GM12878 (cell line): ENCODE results near the gene ULBP1. TPM values are rescaled to one million over a fixed set of nuclear protein-coding genes. Genes with fewer than 3 reads are reported as not detected.

Source experiments
- ATAC-seq: fragments of 200-7000 bp; cut with Tn5 transposase; 3 replicates; pipeline ENCODE4 v1.9.1; 2020; ENCODE audit warnings: mild to moderate bottlenecking, moderate library complexity
- Bru-seq: library from RNA; stranded (reverse); fragments of 400-500 nt; gene quantifications from one replicate; lab custom pipeline; 2021; lab: Mats Ljungman, UMichigan
- BruChase-seq, 2 experiments: library from RNA; stranded (reverse); fragments of 400-500 nt; gene quantifications; one replicate each; lab custom pipeline; 2021; lab: Mats Ljungman, UMichigan
- BruUV-seq: library from RNA; stranded (reverse); fragments of 400-500 nt; replicated peaks from 2 replicates; lab custom pipeline; 2021; lab: Mats Ljungman, UMichigan
- CTCF ChIA-PET: fragments of 300-600 bp; sonication (Branson Sonifier 250); formaldehyde crosslinking; extraction: SDS; loops from one replicate; lab custom pipeline; 2021; ENCODE audit warnings: inconsistent platforms; lab: Yijun Ruan, JAX
- POLR2A ChIA-PET: fragments of 350-600 bp; formaldehyde crosslinking; extraction: SDS; loops from one replicate; lab custom pipeline; 2021; ENCODE audit warnings: inconsistent platforms; lab: Charles Lee
- RAD21 ChIA-PET: fragments of 300-600 bp; sonication (Branson Sonifier 250); formaldehyde crosslinking; loops from one replicate; lab custom pipeline; 2023; ENCODE audit warnings: antibody characterized with exemption; ENCODE audit not compliant: unreplicated experiment; lab: Charles Lee
- SMC1A ChIA-PET: fragments of 300-600 bp; sonication (Branson Sonifier 250); formaldehyde crosslinking; loops from one replicate; lab custom pipeline; 2023; ENCODE audit not compliant: unreplicated experiment, uncharacterized antibody; lab: Charles Lee
- DNase-seq: peaks from one replicate; pipeline ENCODE4 v3.0.0-alpha.2; 2011; ENCODE audit warnings: low read depth, low spot score
- FAIRE-seq: peaks from 3 replicates; lab custom pipeline; 2011; peaks lifted over from hg19 to GRCh38; lab: Jason Lieb, UNC
- H2AFZ ChIP-seq: 2 replicates; pipeline ENCODE4 v1.6.0; 2011; ENCODE audit warnings: low read depth, low read length, control low read depth; ENCODE audit not compliant: control insufficient read depth
- H3K27ac ChIP-seq: 2 replicates; pipeline ENCODE4 v1.5.1; 2011; ENCODE audit warnings: control low read depth; ENCODE audit not compliant: control insufficient read depth, insufficient read depth
- H3K27me3 ChIP-seq, 2 experiments: replicated peaks in 1 of 2; 2 replicates each; pipeline versions ENCODE4 v1.6.0 to v1.6.1; 2011; ENCODE audit warnings: low read length in 1 of 2; ENCODE audit not compliant: control insufficient read depth in 2 of 2, insufficient read depth in 2 of 2
- H3K36me3 ChIP-seq, 2 experiments: 2 replicates each; pipeline ENCODE4 v1.5.1; 2011; ENCODE audit warnings: low read length in 1 of 2; ENCODE audit not compliant: control insufficient read depth in 2 of 2, insufficient read depth in 2 of 2
- H3K4me1 ChIP-seq: 2 replicates; pipeline ENCODE4 v1.6.1; 2011; ENCODE audit warnings: mild to moderate bottlenecking, low read length, moderate library complexity, mixed read lengths; ENCODE audit not compliant: control insufficient read depth, insufficient read depth
- H3K4me2 ChIP-seq: 2 replicates; pipeline ENCODE4 v1.6.0; 2011; ENCODE audit warnings: control low read depth; ENCODE audit not compliant: control insufficient read depth, insufficient read depth
- H3K4me3 ChIP-seq: fragments of 200-600 bp; sonication (generic); 2 replicates; pipeline ENCODE4 v1.5.1; 2016
- H3K79me2 ChIP-seq: 2 replicates; pipeline ENCODE4 v1.6.0; 2011; ENCODE audit warnings: low read length; ENCODE audit not compliant: control insufficient read depth, insufficient read depth
- H3K9ac ChIP-seq: 2 replicates; pipeline ENCODE4 v1.8.0; 2011; ENCODE audit warnings: low read length, control low read depth, mixed read lengths; ENCODE audit not compliant: control insufficient read depth, insufficient read depth
- H3K9me3 ChIP-seq: replicated peaks from 3 replicates; pipeline ENCODE4 v1.5.1; 2011; ENCODE audit warnings: mild to moderate bottlenecking, low read length; ENCODE audit not compliant: control insufficient read depth, insufficient read depth
- H4K20me1 ChIP-seq: 2 replicates; pipeline ENCODE4 v1.6.0; 2011; ENCODE audit not compliant: control insufficient read depth, insufficient read depth
- BHLHE40 ChIP-seq, 2 experiments: fragments of 450-650 bp in 1 of 2; IDR thresholded peaks; 2 replicates each; pipeline ENCODE4 v1.6.1; 2011 to 2017; ENCODE audit warnings: low read depth in 2 of 2, borderline replicate concordance in 1 of 2, improper control_type of control experiment in 1 of 2, low read length in 1 of 2, mild to moderate bottlenecking in 1 of 2
- CREB1 ChIP-seq: IDR thresholded peaks from 2 replicates; pipeline ENCODE4 v1.6.1; 2012; ENCODE audit warnings: low read depth, mild to moderate bottlenecking, inconsistent platforms
- CREM ChIP-seq: IDR thresholded peaks from 2 replicates; pipeline ENCODE4 v1.6.1; 2014; ENCODE audit warnings: antibody characterized with exemption, low read depth
- EGR1 ChIP-seq, 2 experiments: IDR thresholded peaks; 1 replicate in 1 of 2; 2 replicates in 1 of 2; pipeline ENCODE4 v1.6.1; 2011 to 2012; ENCODE audit warnings: low read depth in 2 of 2, low read length in 2 of 2, borderline replicate concordance in 1 of 2, mild to moderate bottlenecking in 1 of 2, moderate library complexity in 1 of 2
- HSF1 ChIP-seq: fragments of 150-350 bp; IDR thresholded peaks from 2 replicates; pipeline ENCODE4 v1.6.1; 2014; ENCODE audit warnings: mild to moderate bottlenecking, low read depth, low read length
- JUND ChIP-seq: IDR thresholded peaks from 2 replicates; pipeline ENCODE4 v1.6.1; 2012; ENCODE audit warnings: low read depth, mild to moderate bottlenecking, low read length, improper control_type of control experiment, moderate library complexity
- NR2C1 ChIP-seq: fragments of 450-650 bp; IDR thresholded peaks from 2 replicates; pipeline ENCODE4 v1.6.1; 2017; ENCODE audit warnings: antibody characterized with exemption, mild to moderate bottlenecking, moderate library complexity
- NRF1 ChIP-seq: conservative IDR thresholded peaks from 2 replicates; pipeline ENCODE4 v1.6.1; 2011; ENCODE audit warnings: mild to moderate bottlenecking, low read depth, low read length, improper control_type of control experiment
- PML ChIP-seq: IDR thresholded peaks from 2 replicates; pipeline ENCODE4 v1.6.1; 2012; ENCODE audit warnings: low read length, inconsistent platforms
- SMAD1 ChIP-seq: fragments of 450-650 bp; IDR thresholded peaks from 2 replicates; pipeline ENCODE4 v1.6.1; 2018; ENCODE audit warnings: mild to moderate bottlenecking, low read depth; ENCODE audit not compliant: partially characterized antibody
- SPI1 ChIP-seq: IDR thresholded peaks from 2 replicates; pipeline ENCODE4 v1.6.1; 2011; ENCODE audit warnings: low read depth, mild to moderate bottlenecking, low read length, moderate library complexity, borderline replicate concordance; ENCODE audit not compliant: insufficient read depth
- ZBED1 ChIP-seq: IDR thresholded peaks from 2 replicates; pipeline ENCODE4 v1.6.1; 2016; ENCODE audit warnings: borderline replicate concordance
- WGBS: methylation state at CpG from one replicate; pipeline ENCODE4 v1.1.6; 2016; ENCODE audit warnings: low lambda C conversion rate; ENCODE audit not compliant: insufficient replicate concordance, insufficient coverage; ENCODE audit errors: missing lambda C conversion rate; 5-methylcytosine and 5-hydroxymethylcytosine counted together
- in situ Hi-C: fragments of 300-500 bp; cut with MboI; formaldehyde crosslinking; loops from 9 replicates; pipeline ENCODE4 v1.14.3; 2018; ENCODE audit warnings: mixed read lengths
- intact Hi-C: fragments of 100-400 bp; cut with micrococcal nuclease; formaldehyde crosslinking; loops from one replicate; pipeline ENCODE4 v1.14.2; 2022; ENCODE audit not compliant: unreplicated experiment
- long read RNA-seq, 2 experiments: library from polyadenylated mRNA; unstranded; transcript quantifications; one replicate each; pipeline ENCODE4 v2.0.0, GENCODE V29; 2019 to 2020
- polyA minus RNA-seq, 3 experiments: library from RNA; depleted of rRNA, polyadenylated mRNA; stranded (reverse); fragments of >200 nt; gene quantifications; 2 replicates each; pipeline ENCODE4 v1.2.3, GENCODE V29; 2011
- polyA plus RNA-seq, 11 experiments: library from polyadenylated mRNA; depleted of rRNA in 4 of 11; unstranded in 6 of 11; stranded (reverse) in 5 of 11; fragments of >200 nt; fragmentation: Nextera tagmentation in 4 of 11; fragmentation: Illumina TruSeq in 1 of 11; extraction: Ambion mirVana in 4 of 11; extraction: Trizol in 1 of 11; gene quantifications; 1 replicate in 1 of 11; 2 replicates in 10 of 11; pipeline versions ENCODE4 v1.2.1 to v1.2.3, GENCODE V29; 2011 to 2016; ENCODE audit warnings: inconsistent platforms in 2 of 11, missing spikeins in 2 of 11, low read depth in 1 of 11
- total RNA-seq, 4 experiments: library from RNA; depleted of rRNA in 3 of 4; stranded (reverse); fragments of >200 nt in 3 of 4; fragmentation: Illumina TruSeq in 1 of 4; extraction: Trizol in 1 of 4; gene quantifications; 2 replicates each; pipeline versions ENCODE4 v1.2.1 to v1.2.3, GENCODE V29; 2013 to 2021
- TF ChIP-seq, protein P1 (sequence below): IDR thresholded peaks from 2 replicates; pipeline ENCODE4 v1.6.1; 2011; ENCODE audit warnings: borderline replicate concordance, low read depth, mild to moderate bottlenecking, moderate library complexity, mixed read lengths, low read length; ENCODE audit not compliant: insufficient read depth; ENCODE audit errors: extremely low read length
- TF ChIP-seq, protein P2 (sequence below): fragments of 450-650 bp; IDR thresholded peaks from 2 replicates; pipeline ENCODE4 v1.6.1; 2016; ENCODE audit warnings: mild to moderate bottlenecking

ULBP1 gene, protein sequence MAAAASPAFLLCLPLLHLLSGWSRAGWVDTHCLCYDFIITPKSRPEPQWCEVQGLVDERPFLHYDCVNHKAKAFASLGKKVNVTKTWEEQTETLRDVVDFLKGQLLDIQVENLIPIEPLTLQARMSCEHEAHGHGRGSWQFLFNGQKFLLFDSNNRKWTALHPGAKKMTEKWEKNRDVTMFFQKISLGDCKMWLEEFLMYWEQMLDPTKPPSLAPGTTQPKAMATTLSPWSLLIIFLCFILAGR
- 0.15 TPM in 1 of 2 replicates, not detected in the other for total RNA-seq (2013; cell fraction: nucleolus; rRNA removed)
- total RNA-seq (2014; rRNA removed) (not detected in 2 replicates), total RNA-seq (2014; rRNA removed; fragmentation: Illumina TruSeq; extraction: Trizol) (not detected in 2 replicates), total RNA-seq (2021) (not detected in 2 replicates), polyA plus RNA-seq (2011; rRNA removed) (0.10 and 0.12 TPM in 2 replicates), polyA plus RNA-seq (2014; fragmentation: Illumina TruSeq; extraction: Trizol) (0.04 TPM in 1 of 2 replicates, not detected in the other), polyA plus RNA-seq (2014; fragmentation: Nextera tagmentation; extraction: Ambion mirVana) (under 1 TPM in 1 of 2 experiments, not detected in 1; 0.02 TPM), polyA plus RNA-seq (2014; rRNA removed) (not detected in 2 replicates), polyA plus RNA-seq (2016; fragmentation: Nextera tagmentation; extraction: Ambion mirVana) (not detected), polyA minus RNA-seq (2011; rRNA and poly(A)+ RNA removed) (not detected in 2 replicates), Bru-seq, nascent RNA (percentile 18 among the genes with signal in this experiment), BruChase-seq, experiment 1, labeled RNA remaining after a 6-hour chase (not detected), BruChase-seq, experiment 2, labeled RNA remaining after a 2-hour chase (percentile 12 among the genes with signal in this experiment)
- 0.07 TPM for polyA plus RNA-seq (2011; ENCODE audit: low read depth)
- polyA plus RNA-seq (2011; cell fraction: cytosol; rRNA removed), result 0.07 TPM in 1 of 2 replicates, not detected in the other
- polyA plus RNA-seq (2011; cell fraction: nucleus; rRNA removed), result 0.03 and 0.10 TPM in 2 replicates
- 0.06 TPM in 1 of 2 replicates, not detected in the other for polyA plus RNA-seq (2012)
- not detected in 2 replicates for polyA minus RNA-seq (2011; cell fraction: cytosol; rRNA and poly(A)+ RNA removed)
- 0.10 TPM in 1 of 2 replicates, not detected in the other for polyA minus RNA-seq (2011; cell fraction: nucleus; rRNA and poly(A)+ RNA removed)
- long read RNA-seq, experiment 1, result 0 reads
- long read RNA-seq, experiment 2, result 0 reads

DNA sequence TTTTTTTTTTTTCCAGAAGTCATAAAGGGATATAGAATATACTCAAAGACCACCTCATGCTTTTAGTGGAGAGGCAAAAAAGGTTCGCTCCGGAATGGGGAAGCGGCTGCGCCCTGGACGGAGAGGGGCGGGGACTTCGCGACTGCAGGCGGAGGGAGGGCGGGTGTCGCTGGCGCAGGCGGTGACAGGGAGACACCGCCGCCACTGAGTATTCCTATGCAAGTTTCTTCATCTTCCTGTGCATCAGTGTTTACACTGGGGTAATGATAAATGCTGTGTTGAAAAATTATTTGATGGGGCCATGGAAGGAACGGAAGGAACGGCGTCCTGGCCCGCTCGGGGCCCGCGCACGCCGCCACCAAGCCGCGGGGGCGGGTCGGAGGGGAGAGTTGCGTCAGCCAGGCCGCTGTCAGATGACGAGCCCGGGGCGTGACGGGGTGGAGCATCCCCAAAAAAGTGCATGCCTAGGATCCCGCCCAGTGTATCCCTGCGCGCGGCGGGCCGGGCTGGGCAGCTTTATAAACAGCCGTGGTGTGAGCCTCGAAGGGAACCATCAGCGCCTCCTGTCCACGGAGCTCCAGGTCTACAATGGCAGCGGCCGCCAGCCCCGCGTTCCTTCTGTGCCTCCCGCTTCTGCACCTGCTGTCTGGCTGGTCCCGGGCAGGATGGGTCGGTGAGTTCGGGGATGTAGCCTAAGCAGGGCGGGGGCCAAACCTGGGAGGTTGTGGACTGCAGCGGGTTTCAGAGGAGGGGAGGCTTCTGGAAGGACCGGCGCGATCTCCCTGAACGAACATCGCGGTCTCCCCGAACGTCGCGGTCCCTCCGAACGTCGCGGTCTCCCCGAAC is at the start of gene ULBP1:
Gene ULBP1 (plus strand): TSS at position 482 of the 846 bp plus-strand sequence. CDS start 107 bp downstream, at position 589.
- FAIRE-seq (no peak), ATAC-seq (peak; percentile 37), DNase-seq (no peak)
- Histone ChIP-seq H2AFZ (peak within 1 kb of the TSS; percentile 15; the same call in 1 of the 2 replicates), H3K27me3 (peaks cover 18 to 21% of the 10 kb centered on the region in 2 experiments), H3K9ac (no peak within 1 kb of the TSS), H3K27ac (no peak within 1 kb of the TSS), H3K4me2 (peak within 1 kb of the TSS; percentile 89), H3K79me2 (no peaks in the 10 kb centered on the region), H3K4me1 (peaks cover 7% of the 10 kb centered on the region), H3K4me3 (peak within 1 kb of the TSS; percentile 35; the same call in 1 of the 2 replicates), H3K9me3 (peaks cover 17% of the 10 kb centered on the region; the same call in 2 of the 3 replicates), H4K20me1 (no peaks in the 10 kb centered on the region), H3K36me3 (no peaks in the 10 kb centered on the region)
- ChIA-PET SMC1A (no interaction called here), CTCF (no interaction called here), RAD21 (no interaction called here), POLR2A (no interaction called here)
- in situ Hi-C loops (no loop called here), intact Hi-C loops (no loop called here)
- no TSS peak for BruUV-seq
- WGBS, result 7% methylated on average over 69 of the region's 69 CpGs
- TF ChIP-seq SPI1 (0 out of 2 replicates have a peak, but pooled peaks have one; percentile 6), SMAD1 (no peak), HSF1 (no peak), NRF1 (0 out of 2 replicates have a peak, but pooled peaks have one; percentile 4), CREM (0 out of 2 replicates have a peak, but pooled peaks have one; percentile 16), BHLHE40 (IDR thresholded peaks at IDR 0.05; ENCODE audit: borderline replicate concordance in 1 of 2, low read depth in 2 of 2, low read length in 1 of 2) (0 out of 4 replicates have a peak, but pooled peaks of 1 of the 2 experiments have one; percentile 6), CREB1 (peak; percentile 52; the same call in 1 of the 2 replicates), ZBED1 (no peak), EGR1 (IDR thresholded peaks at IDR 0.05; ENCODE audit: borderline replicate concordance in 1 of 2, low read depth in 2 of 2, low read length in 2 of 2) (peak in 1 of 2 experiments; percentile 64; a peak in 1 of 3 replicates), NR2C1 (no peak), PML (no peak), JUND (no peak)
- TF ChIP-seq, protein P1, sequence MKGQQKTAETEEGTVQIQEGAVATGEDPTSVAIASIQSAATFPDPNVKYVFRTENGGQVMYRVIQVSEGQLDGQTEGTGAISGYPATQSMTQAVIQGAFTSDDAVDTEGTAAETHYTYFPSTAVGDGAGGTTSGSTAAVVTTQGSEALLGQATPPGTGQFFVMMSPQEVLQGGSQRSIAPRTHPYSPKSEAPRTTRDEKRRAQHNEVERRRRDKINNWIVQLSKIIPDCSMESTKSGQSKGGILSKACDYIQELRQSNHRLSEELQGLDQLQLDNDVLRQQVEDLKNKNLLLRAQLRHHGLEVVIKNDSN, result no peak
- TF ChIP-seq, protein P2, sequence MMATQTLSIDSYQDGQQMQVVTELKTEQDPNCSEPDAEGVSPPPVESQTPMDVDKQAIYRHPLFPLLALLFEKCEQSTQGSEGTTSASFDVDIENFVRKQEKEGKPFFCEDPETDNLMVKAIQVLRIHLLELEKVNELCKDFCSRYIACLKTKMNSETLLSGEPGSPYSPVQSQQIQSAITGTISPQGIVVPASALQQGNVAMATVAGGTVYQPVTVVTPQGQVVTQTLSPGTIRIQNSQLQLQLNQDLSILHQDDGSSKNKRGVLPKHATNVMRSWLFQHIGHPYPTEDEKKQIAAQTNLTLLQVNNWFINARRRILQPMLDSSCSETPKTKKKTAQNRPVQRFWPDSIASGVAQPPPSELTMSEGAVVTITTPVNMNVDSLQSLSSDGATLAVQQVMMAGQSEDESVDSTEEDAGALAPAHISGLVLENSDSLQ, result peak; percentile 71
